Effector CD4-positive, alpha-beta T cell (primary cell): ENCODE measurements around the gene ADGRG2.
"Not testable (repeated sequence)": the region's sequence is repeated elsewhere in the genome, so short reads cannot be mapped to it uniquely, and the experiment has no call there.

Source experiments
- DNase-seq: peaks from one replicate; pipeline ENCODE4 v3.0.0-alpha.2; 2020

The ADGRG2 gene

DNA sequence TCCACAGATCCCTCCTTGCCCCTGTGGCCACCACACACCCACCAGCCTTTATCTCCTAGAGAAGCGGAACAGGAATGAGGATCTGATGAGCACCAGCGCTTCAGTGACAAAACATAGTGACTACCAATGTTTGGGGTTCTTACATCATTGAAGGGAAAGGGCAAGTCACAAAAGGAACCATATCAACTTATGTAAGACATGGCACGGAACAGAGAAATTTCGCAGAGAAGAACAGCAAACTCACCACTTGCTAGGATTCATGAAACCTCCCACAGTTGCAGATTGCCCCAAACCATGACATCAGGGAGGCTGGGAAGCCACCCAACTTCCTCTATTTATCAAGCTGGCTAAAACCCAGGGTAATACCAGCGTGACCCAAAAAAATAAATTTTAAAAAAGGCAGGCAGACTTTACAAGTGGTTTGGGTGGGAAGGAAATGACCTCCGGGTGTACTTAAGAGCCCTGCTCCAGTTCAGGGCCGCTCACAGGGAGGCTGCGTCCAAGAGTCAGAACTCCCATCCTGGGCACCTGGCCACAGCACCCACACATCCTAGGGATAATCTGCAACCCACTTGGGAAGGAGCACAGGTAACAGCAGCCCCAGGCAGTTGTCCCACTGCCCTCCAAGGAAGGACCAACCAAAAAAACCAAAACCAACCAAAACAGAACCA lies 36.0 kb downstream of the ADGRG2 start:
- DNase-seq: no peak

DNA sequence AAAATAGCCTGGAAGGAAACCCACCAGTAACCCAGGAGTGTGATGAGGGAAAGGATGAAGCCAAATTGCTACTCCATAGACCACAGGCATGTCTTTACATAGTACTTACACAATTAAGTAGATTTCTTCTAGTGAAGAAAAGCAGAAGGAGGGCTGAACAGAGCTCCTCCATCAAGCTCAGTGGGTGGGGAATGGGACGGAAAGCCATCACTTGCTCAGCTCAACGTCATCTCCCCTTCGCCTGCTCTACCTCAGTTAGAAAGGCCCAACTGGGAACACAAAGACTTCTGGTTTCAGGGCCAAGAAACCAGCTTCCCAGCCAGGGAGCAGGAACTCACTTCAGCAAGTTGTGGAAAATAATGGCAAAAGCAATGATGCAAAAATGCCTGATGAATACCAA lies 36.6 kb downstream of the ADGRG2 start:
- no peak for DNase-seq

DNA sequence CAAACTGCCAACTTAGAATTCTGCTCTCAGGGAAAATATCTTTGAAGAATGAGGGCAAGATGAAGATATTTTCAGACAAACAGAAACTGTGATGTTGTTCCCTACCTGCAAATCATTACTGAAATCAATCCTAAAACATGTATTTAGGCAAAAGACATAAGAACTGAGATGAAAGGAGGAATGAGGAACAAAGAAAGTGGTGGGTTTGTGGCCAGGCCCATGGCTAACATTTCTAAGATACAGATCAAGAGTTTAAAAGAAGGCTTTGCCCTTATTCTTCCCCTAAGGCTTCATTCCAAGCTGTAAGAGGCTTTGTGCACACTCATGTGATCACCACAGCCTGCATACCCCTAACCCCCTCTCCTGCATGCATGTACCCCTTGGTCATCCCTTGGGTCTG lies 46.5 kb downstream of the ADGRG2 start:
- DNase-seq: no peak

DNA sequence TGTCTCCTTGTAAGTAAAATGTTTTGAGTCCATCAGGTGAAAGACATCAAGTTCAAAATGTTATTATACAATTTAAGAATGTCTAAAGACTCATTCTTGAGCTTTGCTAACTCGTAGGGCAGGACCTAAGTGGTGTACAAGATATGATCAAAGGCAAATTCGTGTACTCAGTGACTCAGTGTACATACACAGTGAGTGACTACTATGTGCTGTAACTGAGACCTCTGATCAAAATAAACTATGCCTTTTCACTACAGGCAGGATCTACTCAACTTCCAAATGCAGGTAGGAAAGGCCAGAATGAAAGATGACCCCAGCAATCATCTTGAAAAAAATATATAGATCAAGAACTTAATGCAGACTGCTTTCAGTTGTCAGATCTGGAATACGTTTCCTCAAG lies 49.9 kb downstream of the ADGRG2 start:
- DNase-seq: no peak

DNA sequence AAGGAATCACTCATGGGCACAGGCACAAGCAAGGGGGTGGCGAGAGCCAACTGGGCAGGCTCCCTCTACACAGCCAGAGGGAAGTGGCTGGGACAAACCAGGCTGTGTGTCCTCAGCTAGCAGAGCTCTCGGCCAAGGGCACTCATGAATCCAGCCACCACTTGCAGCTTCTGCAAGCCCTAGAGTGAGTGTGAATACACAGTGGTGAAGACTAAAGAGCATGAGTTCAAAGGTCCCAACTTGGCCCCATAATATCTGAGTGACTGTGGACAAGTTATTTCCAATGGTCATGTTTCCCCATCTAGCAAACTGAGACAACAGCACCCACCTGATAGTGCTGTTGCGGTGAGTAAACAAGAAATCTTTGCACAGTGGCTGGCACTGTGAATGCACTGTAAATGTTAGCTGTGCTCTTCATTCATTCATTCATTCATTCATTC lies 51.7 kb downstream of the ADGRG2 start:
- no peak for DNase-seq

DNA sequence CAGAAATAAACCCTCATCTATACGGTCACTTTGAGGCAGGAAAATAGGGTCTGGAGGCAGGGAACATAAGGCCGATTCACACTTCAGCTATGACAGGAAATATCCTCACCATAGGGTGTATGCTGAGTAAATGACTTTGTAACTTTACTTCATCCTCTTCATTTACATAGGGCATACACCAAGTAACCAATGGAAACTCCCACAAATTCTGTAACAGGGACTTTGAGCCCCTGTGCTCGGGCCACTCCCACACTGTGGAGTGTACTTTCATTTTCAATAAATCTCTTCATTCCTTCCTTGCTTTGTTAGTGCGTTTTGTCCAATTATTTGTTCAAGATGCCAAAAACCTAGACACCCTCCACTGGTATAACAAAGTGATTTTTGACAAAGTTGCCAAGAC lies 55.3 kb downstream of the ADGRG2 start:
- DNase-seq: not testable (repeated sequence)

DNA sequence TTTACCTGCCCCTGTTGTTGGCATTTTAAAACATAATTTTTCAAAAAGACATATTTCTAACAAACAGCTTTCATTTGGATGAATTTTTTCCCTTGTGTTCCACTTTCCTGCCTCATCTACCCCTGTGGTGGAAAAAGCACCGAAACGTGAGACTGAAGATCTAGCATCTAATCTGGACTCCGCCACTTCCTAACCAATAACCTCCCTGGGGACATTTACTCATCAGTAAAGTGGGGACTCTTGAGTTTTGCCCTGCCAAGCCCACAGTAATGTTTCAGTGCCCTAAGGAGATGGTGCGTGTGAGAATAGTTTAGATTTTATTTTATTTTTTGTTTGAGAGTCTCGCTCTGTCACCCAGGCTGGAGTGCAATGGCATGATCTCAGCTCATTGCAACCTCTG lies 56.7 kb downstream of the ADGRG2 start:
- DNase-seq: no peak

DNA sequence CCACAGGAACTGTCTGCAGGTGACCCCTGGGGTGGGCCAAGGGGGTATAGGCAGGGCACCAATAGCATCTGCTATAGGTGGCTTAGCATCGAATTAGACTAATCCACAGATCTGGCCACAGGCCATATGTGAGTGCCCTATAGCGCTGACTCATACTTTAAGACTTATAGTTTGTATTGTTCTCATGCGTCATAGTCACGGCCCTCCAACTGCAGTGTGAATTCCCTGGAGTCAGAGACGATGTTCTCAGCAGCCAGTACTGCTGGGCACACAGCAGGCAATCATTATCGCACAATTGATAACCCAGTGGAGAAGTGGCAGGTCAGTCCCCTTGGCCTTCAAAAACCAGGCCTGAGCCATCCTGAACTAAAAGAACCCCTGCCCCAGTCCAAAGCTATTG lies 58.1 kb downstream of the ADGRG2 start:
- no peak for DNase-seq

DNA sequence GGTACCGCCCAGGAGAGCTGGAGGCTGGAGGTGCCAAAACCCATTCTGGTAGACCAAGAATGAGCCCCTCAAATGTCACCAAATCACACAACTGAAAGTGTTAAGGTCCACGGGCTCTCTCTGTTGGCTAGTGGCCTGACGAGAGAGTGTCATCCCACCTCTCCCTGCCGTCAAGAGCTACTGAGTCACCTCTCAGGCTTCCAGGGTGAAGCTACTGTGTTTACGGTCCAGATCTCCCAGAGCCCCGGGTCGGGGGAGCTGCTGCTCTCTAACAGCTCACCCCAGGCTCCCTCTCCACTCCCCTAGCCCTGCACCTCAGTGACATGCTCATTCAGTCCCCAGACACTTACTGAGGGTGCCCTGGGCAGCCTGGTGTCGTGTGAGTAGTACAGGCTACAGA lies 59.2 kb downstream of the ADGRG2 start:
- no peak for DNase-seq

DNA sequence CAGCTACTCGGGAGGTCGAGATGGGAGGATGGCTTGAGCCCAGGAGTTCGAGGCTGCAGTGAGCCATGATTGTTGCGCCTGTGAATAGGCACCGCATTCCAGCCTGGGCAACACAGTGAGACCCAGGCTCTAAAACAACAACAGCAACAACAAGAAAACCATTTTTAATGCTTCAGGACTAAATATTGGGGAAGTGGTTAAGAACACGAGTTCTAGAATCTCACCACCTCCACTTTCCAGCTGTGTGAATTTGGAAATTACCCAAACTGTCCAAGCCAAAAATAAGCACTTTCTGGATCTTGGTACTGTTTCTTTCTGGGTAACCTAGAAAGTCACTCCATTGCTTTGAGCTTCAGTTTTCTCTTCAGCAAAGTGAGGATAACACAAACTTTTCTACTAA lies 63.2 kb downstream of the ADGRG2 start:
- no peak for DNase-seq

DNA sequence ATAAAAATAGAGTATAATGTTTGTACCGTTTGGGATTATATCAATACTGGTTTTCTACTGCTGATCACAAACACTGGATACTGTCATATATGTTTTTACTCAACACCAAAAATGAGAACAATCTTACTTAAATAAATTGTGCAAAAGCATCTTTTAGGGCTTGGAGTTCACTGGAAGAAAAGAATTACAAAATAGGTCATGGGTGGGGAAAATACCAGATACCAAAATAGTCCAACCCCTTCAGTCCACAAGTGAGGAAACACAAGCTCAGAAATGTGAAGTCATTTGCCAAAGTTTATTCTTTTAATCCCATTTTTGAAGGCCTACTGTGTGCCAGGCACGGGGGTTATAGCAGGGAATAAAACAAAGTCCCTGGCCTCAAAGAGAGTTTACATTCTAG lies 64.4 kb downstream of the ADGRG2 start:
- no peak for DNase-seq

DNA sequence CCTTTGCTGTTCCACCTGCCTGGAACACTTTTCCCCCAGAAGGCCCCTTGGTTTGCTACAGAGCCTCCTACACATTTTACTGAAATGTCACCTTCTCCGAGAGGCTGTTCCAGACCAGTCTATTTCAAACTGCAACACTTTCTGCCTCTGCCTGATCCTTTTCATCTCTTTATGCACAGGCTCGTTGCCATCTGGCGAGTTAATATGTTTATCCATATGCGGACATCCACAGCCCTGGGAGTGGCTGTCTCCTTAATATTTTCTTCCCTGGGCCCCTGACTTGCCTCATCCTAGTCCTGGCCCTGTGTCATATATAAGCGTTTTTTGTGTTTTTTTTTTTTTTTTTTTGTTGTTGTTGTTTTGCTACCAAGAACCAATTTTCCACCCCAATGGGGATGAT lies 73.2 kb downstream of the ADGRG2 start:
- DNase-seq: no peak

DNA sequence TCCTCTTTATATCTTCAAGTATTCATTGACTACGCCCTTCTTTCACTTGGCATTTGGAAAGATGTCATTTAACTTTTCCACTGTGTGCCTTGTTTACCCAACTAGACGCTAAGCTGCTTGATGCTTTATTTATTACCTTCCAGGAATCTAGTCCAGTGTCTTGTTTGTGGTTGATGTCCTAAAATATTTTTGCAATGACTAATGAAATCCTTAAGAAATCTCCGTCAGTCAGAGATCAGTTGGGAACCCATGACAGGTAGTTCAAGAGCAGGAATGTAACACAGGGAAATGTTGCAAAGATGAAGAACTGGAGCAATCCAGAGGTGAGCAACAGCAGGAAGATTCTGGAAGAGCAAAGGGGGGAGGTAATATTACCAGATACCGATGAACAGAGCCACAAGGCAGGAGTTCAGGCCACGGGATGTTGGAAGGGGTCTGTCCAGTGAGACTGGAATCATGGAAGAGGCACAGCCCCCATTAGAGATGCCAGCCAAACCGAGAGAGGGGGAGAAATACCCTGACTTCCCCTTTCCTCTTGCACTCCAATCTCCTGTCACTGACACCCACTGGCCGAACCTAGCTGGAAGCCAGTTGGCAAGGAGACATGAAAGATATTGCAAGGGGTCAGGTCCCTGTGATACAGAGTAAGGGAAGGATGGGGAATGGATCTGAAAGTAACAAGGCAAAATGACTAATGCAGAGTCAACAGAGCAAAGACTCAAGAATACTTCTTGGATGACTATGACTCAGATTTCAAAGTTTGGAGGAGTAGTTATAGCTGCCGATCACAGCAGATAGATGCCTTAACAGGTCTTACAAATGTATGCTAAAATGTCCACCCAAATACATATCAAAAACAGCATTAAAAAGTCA lies 75.7 kb downstream of the ADGRG2 start:
- no peak for DNase-seq

DNA sequence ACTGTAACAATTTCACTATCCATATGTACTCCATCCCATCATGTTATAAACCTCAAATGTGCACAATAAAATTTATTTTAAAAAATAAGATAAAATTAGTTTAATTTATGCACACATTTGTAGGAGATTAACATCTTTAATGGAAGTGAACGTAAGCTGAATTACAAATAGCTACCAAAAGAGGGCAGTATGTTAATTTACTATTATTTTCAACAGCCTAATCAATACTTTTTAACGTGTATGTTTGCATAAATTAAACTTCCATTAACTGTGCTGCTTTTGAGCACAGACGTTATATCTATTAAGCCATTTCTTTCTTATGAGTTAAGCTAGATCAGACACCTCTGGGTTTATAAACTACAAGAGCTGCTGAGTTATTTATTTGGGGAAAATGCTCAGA lies 81.9 kb downstream of the ADGRG2 start:
- DNase-seq: no peak

DNA sequence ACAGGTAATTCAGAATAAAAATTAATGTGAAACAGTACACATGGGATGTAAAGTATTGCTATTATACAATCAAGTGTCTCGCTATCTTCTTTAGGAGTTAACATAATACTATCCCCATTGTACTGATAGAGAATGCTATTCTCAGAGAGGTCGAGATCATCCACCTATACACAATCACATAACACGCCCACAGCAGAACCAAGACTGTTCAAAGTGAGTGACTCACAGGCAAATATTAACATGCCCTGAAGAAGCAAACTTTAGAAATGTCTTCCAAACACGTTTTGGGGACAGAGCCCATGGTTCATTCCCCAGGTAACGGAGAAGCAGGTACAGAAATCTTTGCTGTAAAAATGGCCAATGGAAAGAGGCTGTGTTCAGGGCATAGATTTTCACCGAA lies 88.2 kb downstream of the ADGRG2 start:
- DNase-seq: no peak

DNA sequence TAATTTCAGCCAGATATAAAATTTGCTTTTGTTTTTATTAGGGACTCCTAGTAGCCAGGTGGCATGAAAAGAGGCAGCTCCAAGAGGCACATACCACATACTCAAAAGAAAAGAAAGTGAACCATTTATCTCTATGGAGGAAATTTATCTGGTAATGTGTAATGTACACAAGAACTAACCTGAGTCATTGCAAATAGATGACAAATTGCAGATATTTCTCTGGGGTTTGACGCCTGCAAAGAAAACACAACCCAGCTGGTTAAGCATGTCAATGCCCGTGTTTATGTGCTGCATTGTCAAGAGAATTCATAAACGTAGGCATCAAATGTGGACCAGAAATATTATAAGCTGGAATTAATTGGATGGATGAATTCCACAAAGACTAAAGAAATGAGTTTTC lies 91.5 kb downstream of the ADGRG2 start:
- DNase-seq: no peak

DNA sequence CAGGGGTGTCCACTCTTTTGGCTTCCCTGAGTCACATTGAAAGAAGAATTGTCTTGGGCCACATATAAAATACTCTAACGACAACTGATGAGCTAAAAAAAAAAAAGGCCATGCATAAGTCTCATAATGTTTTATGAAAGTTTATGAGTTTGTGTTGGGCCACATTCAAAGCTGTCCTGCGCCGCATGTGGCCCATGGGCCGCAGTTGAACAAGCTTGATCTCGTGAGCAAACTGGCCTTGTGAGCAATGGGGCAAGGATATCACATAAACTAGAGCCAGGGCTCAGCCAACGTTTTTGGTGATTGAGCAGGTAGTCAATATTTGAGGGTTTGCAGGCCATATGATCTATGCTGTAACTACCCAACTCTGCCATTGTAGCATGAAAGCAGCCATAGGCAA lies 93.7 kb downstream of the ADGRG2 start:
- DNase-seq: no peak

DNA sequence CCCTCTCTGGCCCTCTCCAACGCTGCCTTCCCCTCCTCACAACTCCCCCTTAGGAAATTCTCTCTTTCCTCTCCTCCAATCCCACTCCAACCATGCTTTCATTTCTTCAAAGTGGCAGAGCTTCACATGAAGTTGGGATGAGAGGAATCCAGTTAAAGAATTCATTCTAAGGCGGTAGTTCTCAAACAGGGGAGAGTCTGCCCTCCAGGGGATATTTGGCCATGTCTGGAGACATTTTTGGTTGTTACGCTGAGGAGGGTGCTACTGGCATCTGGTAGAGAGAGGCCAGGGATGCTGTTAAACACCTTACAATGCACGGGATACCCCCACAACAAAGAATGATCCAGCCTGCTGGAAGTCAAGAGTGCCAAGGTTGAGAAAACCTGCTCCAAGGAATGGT lies 97.9 kb downstream of the ADGRG2 start:
- DNase-seq: no peak

DNA sequence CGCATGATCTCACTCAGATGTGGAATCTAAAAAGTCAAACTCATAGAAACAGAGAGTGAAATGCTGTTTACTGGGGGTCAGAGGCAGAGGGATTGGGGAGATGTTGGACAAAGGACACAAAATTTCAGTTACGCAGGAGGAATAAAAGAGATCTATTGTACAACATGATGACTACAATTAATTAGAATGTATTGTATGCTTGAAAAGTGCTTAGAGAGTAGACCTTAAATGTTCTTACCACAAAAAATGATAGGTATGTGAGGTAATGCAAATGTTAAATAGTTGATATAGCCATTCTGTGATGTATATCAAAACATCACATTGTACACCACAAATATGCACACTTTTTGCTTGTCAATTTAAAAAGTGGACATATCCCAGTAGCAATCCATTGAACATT lies 102.3 kb downstream of the ADGRG2 start:
- DNase-seq: no peak

DNA sequence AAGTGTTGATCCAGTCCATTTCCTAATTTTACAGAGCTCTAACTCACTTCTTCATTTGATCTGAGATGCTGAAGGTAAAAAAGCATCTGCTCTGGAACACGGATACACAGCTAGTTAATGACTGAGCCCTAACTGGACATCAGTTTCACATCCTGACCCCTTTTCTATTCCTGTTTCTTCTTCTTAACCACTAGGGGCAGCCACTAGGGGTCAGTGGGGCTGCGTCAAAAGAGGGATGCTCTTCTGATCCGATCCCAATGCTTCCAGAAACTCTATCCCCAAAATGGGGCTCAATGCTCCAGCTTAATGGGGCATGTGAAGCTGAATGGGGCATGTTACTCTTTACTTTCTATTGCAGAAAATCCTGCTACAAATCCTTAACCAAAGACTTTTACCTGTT lies 105.0 kb downstream of the ADGRG2 start:
- no peak for DNase-seq

DNA sequence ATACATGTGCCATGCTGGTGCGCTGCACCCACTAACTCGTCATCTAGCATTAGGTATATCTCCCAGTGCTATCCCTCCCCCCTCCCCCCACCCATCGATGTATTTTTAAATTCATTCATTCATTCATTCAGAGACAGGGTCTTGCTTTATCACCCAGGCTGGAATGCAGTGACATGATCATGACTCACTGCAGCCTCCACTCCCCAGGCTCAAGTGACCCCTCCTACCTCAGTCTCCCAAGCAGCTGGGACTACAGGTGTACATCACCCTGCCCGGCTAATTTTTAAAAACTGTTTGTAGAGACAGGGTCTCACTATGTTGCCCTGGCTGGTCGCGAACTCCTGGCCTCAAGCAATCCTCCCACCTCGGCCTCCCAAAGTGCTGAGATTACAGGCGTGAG lies 105.7 kb downstream of the ADGRG2 start:
- DNase-seq: not testable (repeated sequence)

DNA sequence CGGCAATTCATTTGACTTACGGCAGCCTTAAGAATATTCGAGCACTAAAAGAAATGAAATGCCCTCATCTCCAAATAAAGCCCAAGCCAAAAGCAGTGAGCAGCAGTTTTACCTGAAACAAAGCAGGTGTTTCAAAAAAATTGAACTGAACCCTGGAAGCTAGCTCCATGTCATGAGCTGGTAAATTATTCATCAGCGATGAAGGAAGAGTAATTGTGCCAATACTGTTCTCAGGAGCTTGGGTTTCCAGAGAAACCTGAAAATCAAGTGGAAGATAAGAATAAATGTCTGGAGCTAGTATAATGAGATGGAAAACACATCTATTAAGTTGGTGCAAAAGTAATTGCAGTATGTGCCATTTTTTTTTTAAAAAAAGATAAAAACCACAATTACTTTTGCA lies 114.4 kb downstream of the ADGRG2 start:
- DNase-seq: no peak

DNA sequence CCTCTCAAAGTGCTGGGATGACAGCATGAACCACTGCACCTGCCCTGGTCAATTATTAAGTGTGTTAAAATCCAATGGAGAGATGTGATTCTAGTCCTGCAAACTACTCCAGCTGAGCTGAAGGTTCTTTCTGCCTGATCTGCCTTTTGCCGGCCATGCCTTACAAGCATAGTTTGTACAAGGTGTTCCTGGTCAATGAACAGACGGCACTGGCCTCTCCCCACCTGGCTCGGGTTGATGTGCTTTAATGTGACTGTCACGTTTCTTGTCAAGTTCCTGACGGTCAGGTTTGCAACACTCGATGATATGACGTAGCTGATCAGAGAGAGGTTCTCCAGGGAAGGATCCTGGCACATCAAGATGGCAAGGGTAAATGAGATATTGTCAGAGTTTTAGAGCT lies 115.3 kb downstream of the ADGRG2 start:
- no peak for DNase-seq

DNA sequence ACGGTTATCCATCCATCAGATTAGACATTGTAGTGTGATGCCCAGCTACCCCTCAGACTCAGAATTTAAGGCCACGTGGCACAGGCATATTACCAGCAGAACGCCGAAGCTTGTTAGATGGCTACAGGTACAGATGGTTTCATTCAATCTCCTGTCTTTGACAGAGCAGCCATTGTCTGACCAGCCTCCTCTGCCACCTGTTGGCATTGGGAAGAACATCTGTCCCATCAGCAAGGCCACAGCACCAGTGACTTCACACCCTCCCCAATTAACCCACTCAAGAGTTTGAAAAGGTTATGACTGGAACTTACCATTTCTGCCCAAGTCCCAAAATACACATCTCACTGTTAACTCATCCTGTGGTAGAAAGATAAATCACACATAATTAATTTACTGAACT lies 116.4 kb downstream of the ADGRG2 start:
- DNase-seq: no peak

DNA sequence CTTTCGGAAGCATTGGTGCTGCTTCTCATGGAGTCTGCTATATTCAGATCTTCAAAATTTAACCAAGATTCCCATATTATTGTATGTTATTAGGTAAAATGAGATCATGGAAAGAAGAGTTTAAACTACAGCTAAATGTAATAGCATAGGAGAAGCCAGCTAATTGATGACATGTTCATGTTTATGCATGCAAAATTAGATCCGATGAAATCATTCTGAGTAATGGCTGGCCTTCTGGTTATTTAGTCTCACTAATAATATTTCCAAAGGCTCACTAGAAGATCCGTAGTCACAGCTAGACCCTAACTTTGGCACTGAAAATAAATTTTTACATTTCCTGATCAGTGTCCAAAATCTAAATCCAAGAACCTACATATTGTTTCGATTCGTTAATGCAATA lies 118.5 kb downstream of the ADGRG2 start:
- DNase-seq: no peak
